GM13977 (cell line): ENCODE data around the gene ARID5B.

Experiments used
- DNase-seq: peaks from one replicate; pipeline ENCODE4 v3.0.0; 2012; ENCODE audit warnings: low spot score
- in situ Hi-C: fragments of 300-500 bp; cut with MboI; formaldehyde crosslinking; loops from one replicate; pipeline ENCODE4 v1.12.0; 2022; ENCODE audit warnings: low sequenced_read_pairs, low pct_unique_long_range_greater_than_20kb, mixed read lengths, inconsistent platforms; ENCODE audit not compliant: unreplicated experiment
- TF ChIP-seq, protein P1 (sequence below): IDR thresholded peaks from 2 replicates; pipeline ENCODE4 v1.5.1; 2012; ENCODE audit warnings: mild to moderate bottlenecking, control low read depth; ENCODE audit not compliant: insufficient read depth; ENCODE audit errors: extremely low read depth, missing control alignments

ARID5B gene

DNA sequence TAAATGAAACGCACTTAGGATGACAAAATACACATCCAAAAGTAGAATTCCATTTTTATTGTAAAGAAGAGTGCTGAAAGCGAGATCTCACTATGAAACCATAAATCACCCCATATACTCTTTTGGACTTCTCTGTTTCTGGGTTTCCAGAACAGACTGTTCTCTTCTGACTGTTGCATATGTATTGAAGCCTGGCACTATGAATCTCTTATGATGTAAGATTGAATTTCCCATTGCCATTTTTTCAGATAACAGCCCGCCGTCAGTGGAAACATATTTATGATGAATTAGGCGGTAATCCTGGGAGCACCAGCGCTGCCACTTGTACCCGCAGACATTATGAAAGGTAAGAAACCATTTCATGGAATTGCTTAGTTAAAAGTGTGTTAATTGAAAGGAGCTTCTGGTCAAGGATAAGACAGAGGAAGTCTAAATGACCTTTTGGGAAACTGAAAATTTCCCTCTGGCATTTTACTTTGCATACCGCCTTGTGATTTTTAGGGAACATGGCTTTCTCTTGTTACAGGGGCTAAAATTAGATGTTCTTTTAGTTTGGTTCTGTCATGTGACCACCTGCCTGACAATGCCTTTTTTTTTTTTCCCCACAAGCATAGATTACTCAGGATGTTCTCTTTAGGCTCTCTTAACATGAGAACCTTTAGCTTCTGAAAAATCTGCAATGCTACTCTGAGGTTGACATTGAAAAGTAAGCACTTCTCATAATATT is 168.1 kb downstream of the ARID5B start:
- in situ Hi-C loops = no loop called here
- TF ChIP-seq, protein P1, sequence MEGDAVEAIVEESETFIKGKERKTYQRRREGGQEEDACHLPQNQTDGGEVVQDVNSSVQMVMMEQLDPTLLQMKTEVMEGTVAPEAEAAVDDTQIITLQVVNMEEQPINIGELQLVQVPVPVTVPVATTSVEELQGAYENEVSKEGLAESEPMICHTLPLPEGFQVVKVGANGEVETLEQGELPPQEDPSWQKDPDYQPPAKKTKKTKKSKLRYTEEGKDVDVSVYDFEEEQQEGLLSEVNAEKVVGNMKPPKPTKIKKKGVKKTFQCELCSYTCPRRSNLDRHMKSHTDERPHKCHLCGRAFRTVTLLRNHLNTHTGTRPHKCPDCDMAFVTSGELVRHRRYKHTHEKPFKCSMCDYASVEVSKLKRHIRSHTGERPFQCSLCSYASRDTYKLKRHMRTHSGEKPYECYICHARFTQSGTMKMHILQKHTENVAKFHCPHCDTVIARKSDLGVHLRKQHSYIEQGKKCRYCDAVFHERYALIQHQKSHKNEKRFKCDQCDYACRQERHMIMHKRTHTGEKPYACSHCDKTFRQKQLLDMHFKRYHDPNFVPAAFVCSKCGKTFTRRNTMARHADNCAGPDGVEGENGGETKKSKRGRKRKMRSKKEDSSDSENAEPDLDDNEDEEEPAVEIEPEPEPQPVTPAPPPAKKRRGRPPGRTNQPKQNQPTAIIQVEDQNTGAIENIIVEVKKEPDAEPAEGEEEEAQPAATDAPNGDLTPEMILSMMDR = no peak
- DNase-seq = no peak

DNA sequence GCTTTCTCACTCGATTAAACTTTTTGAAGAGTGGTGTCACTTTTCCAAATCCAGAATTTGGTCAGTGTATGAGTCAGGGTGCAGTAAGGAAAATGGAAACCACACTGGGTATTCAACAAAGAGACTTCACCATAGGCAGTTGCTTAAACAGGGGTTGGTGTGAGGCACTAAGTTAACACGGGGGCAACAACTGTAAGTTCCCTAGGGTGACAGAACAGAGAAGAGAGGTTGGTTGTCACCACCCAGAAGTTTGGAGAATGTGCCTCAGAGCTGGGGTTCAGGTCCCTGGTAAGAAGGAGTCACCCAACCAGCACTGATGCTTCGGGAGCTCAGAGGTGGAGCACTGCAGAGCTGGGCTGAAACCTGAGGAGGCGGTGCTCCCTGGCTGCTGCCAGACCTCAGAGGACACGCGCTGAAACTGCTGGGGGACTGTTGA is 170.4 kb downstream of the ARID5B start:
- in situ Hi-C loops = no loop called here
- no peak for DNase-seq
- TF ChIP-seq, protein P1 = no peak

DNA sequence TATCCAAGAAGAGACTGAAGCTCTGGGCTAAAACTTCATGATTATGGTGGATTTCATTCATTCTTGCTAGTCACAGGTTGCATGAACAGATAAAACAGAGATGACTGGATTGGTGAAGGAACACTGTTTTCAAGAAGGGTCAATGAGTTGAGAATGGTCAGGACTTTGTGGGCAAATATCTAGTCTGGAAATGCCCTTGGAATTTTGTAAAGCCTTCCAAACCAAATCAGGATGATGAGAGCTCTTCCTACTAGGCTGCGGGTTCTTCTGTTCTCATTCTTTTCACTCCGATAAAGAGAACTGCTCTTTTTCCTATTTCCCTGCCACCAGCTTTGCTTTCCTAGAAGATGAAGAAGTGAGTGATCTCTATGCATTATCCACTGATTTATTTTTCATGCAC is 171.4 kb downstream of the ARID5B start:
- DNase-seq = no peak
- in situ Hi-C loops = no loop called here
- TF ChIP-seq, protein P1 = no peak

DNA sequence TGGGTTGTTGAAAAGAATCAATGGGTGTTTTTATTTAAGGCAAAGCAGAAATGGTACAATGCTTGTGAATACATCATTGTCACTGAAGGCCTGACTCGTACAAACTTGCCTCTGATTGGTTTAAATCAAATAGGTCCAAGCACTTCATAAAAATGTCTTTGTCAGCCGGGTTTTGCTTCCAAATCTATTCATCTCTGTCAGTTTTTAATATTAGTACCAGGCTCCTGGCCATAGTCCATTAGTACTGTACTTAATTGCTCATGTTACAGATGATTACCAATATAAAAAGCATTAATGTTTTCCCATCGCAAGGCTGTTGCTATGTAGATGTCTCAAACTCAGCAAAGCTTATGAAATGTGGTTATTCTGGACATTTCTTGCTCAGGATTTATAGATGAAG is 171.9 kb downstream of the ARID5B start:
- DNase-seq = no peak
- TF ChIP-seq, protein P1 = no peak
- in situ Hi-C loops = no loop called here

DNA sequence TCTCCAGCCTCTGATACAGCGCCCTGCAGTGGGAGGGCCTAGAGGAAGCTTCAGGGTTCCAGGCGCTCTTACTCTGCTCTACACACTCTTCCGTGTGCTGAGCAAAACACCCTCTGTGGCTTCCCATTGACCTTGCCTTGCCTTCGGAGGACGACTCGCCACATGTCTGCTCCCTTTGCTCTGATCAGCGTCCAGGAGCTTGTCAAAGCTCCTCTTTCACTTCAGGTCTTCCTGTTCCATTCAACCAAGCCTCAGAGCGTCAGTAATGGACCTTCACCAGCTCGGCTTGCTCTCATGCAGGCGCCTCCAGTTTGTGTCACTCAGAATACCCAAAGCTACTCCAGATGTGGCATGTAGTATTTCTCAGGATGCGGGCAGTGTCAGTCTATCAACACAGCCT is 173.9 kb downstream of the ARID5B start:
- DNase-seq = no peak
- TF ChIP-seq, protein P1 = no peak
- in situ Hi-C loops = no loop called here

DNA sequence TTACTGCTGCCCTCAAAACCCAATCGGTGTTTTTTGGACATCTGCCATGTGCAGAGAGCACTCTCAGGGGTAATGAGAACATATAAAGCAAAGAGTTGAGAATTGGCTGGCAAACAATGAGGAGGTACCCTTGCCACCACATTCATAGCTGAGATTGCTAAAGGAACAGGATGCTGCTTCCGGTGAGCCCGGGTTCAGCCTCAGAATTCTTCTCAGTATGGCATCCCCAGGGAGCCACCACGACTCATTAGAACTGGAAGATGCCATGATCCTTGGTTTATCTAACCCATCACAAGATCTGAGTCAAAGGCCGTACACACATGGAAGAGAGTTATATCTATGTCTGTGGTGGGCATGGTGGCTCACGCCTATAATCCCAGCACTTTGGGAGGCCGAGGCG is 174.4 kb downstream of the ARID5B start:
- in situ Hi-C loops = no loop called here
- no peak for DNase-seq
- TF ChIP-seq, protein P1 = no peak
